Activated CD4-positive, alpha-beta memory T cell treated with anti-CD3 and anti-CD28 coated beads, Interleukin-2, amount 10 ng/mL, durations not matched to agents 7 days and 5 days (primary cell): ENCODE data around the gene DNM3. TPM values are rescaled to one million over a fixed set of nuclear protein-coding genes. Genes with fewer than 3 reads are reported as not detected.

Source experiments
- CTCF ChIA-PET: fragments of 350-600 bp; sonication (Branson Sonifier 250); formaldehyde crosslinking; loops from one replicate; lab custom pipeline; 2021; ENCODE audit warnings: antibody characterized with exemption, inconsistent platforms; lab: Charles Lee
- POLR2A ChIA-PET: fragments of 350-600 bp; sonication (Branson Sonifier 250); formaldehyde crosslinking; loops from one replicate; lab custom pipeline; 2021; ENCODE audit warnings: antibody characterized with exemption; lab: Charles Lee
- DNase-seq: peaks from one replicate; pipeline ENCODE4 v3.0.0-alpha.2; 2020
- H3K27ac Mint-ChIP-seq: one replicate; pipeline ENCODE4 v1.8.0; 2021; ENCODE audit warnings: mild to moderate bottlenecking, mixed read lengths
- H3K27me3 Mint-ChIP-seq: one replicate; pipeline ENCODE4 v1.8.0; 2021; ENCODE audit warnings: mixed read lengths
- H3K36me3 Mint-ChIP-seq: one replicate; pipeline ENCODE4 v1.8.0; 2021; ENCODE audit warnings: low read depth, mixed read lengths
- H3K4me1 Mint-ChIP-seq: one replicate; pipeline ENCODE4 v1.8.0; 2021; ENCODE audit warnings: mixed read lengths
- H3K4me3 Mint-ChIP-seq: one replicate; pipeline ENCODE4 v1.8.0; 2021; ENCODE audit warnings: mild to moderate bottlenecking, mixed read lengths
- H3K9me3 Mint-ChIP-seq: one replicate; pipeline ENCODE4 v1.8.0; 2021; ENCODE audit warnings: mixed read lengths
- total RNA-seq, 2 experiments: library from RNA; stranded (reverse); gene quantifications; one replicate each; pipeline ENCODE4 v1.2.3, GENCODE V29; 2021

The DNM3 gene
- total RNA-seq, 2 experiments from 2014 or later: 2.0 to 2.2 TPM

- ChIA-PET POLR2A (no interaction called here), CTCF (interaction anchor here (1.2 kb wide), 1 partner anchor 187 kb away, joined by 3 read pairs; no protein-coding TSS in a partner anchor)
- H3K36me3 Mint-ChIP-seq: no peaks in the 10 kb centered on the region
- no peak overlapping the region for H3K27ac Mint-ChIP-seq
- H3K27me3 Mint-ChIP-seq: no peaks in the 10 kb centered on the region
- H3K4me1 Mint-ChIP-seq: peaks cover 2% of the 10 kb centered on the region
- H3K9me3 Mint-ChIP-seq: no peaks in the 10 kb centered on the region
- H3K4me3 Mint-ChIP-seq: no peak overlapping the region
- DNase-seq: no peak
Observed at GRCh38 chr1:172212124-172212523, 370.8 kb downstream of the DNM3 start.

GRCh38 chr1:172215006-172215405 is 373.7 kb downstream of the DNM3 start:
- Mint-ChIP-seq H3K27ac (no peak overlapping the region), H3K27me3 (no peaks in the 10 kb centered on the region), H3K36me3 (no peaks in the 10 kb centered on the region), H3K4me3 (no peak overlapping the region), H3K4me1 (peaks cover 2% of the 10 kb centered on the region), H3K9me3 (no peaks in the 10 kb centered on the region)
- ChIA-PET POLR2A (no interaction called here), CTCF (no interaction called here)
- no peak for DNase-seq

- POLR2A ChIA-PET: no interaction called here
- DNase-seq: no peak
- no peak overlapping the region for H3K27ac Mint-ChIP-seq
- no peak overlapping the region for H3K4me3 Mint-ChIP-seq
- H3K4me1 Mint-ChIP-seq: no peaks in the 10 kb centered on the region
- CTCF ChIA-PET: no interaction called here
- H3K36me3 Mint-ChIP-seq: no peaks in the 10 kb centered on the region
- no peaks in the 10 kb centered on the region for H3K9me3 Mint-ChIP-seq
- no peaks in the 10 kb centered on the region for H3K27me3 Mint-ChIP-seq
Observed at GRCh38 chr1:172219966-172220365, 378.7 kb downstream of the DNM3 start.

- DNase-seq: no peak
- Mint-ChIP-seq H3K4me3 (no peak overlapping the region), H3K4me1 (no peaks in the 10 kb centered on the region), H3K27ac (no peak overlapping the region), H3K27me3 (no peaks in the 10 kb centered on the region), H3K9me3 (no peaks in the 10 kb centered on the region), H3K36me3 (no peaks in the 10 kb centered on the region)
- POLR2A ChIA-PET: no interaction called here
- CTCF ChIA-PET: no interaction called here
Observed at GRCh38 chr1:172220376-172220775, 379.1 kb downstream of the DNM3 start.

GRCh38 chr1:172221436-172221835 is 380.1 kb downstream of the DNM3 start:
- no peaks in the 10 kb centered on the region for H3K36me3 Mint-ChIP-seq
- H3K4me1 Mint-ChIP-seq: no peaks in the 10 kb centered on the region
- CTCF ChIA-PET: no interaction called here
- no peaks in the 10 kb centered on the region for H3K9me3 Mint-ChIP-seq
- H3K27me3 Mint-ChIP-seq: no peaks in the 10 kb centered on the region
- H3K4me3 Mint-ChIP-seq: no peak overlapping the region
- POLR2A ChIA-PET: no interaction called here
- DNase-seq: no peak
- H3K27ac Mint-ChIP-seq: no peak overlapping the region

- H3K27me3 Mint-ChIP-seq: no peaks in the 10 kb centered on the region
- peaks cover 2% of the 10 kb centered on the region for H3K4me1 Mint-ChIP-seq
- ChIA-PET POLR2A (interaction anchor here (0.6 kb wide), 2 partner anchors 84 to 495 kb away, joined by 3 read pairs; no protein-coding TSS in a partner anchor), CTCF (no interaction called here)
- H3K4me3 Mint-ChIP-seq: no peak overlapping the region
- H3K36me3 Mint-ChIP-seq: no peaks in the 10 kb centered on the region
- no peak for DNase-seq
- H3K9me3 Mint-ChIP-seq: peaks cover 2% of the 10 kb centered on the region
- H3K27ac Mint-ChIP-seq: no peak overlapping the region
Observed at GRCh38 chr1:172224871-172225270, 383.6 kb downstream of the DNM3 start.

- no peak for DNase-seq
- Mint-ChIP-seq H3K27ac (no peak overlapping the region), H3K4me3 (no peak overlapping the region), H3K27me3 (no peaks in the 10 kb centered on the region), H3K36me3 (peaks cover 6% of the 10 kb centered on the region), H3K4me1 (peaks cover 8% of the 10 kb centered on the region), H3K9me3 (peaks cover 14% of the 10 kb centered on the region)
- ChIA-PET POLR2A (interaction anchor here (0.5 to 1.4 kb wide), 2 partner anchors 49 to 78 kb away, joined by 3 to 4 read pairs; no protein-coding TSS in a partner anchor), CTCF (no interaction called here)
Observed at GRCh38 chr1:172229942-172230341, 388.6 kb downstream of the DNM3 start.

- Mint-ChIP-seq H3K4me3 (no peak overlapping the region), H3K9me3 (peaks cover 14% of the 10 kb centered on the region), H3K4me1 (peaks cover 8% of the 10 kb centered on the region), H3K27me3 (no peaks in the 10 kb centered on the region), H3K36me3 (peaks cover 6% of the 10 kb centered on the region), H3K27ac (no peak overlapping the region)
- ChIA-PET POLR2A (interaction anchor here (0.5 to 1.4 kb wide), 2 partner anchors 50 to 78 kb away, joined by 3 to 4 read pairs; no protein-coding TSS in a partner anchor), CTCF (no interaction called here)
- no peak for DNase-seq
Observed at GRCh38 chr1:172230526-172230925, 389.2 kb downstream of the DNM3 start.

GRCh38 chr1:172236958-172237357 is 395.7 kb downstream of the DNM3 start:
- Mint-ChIP-seq H3K36me3 (peaks cover under 1% of the 10 kb centered on the region), H3K4me3 (no peak overlapping the region), H3K9me3 (peaks cover under 1% of the 10 kb centered on the region), H3K27ac (no peak overlapping the region), H3K27me3 (peaks cover 2% of the 10 kb centered on the region), H3K4me1 (no peaks in the 10 kb centered on the region)
- DNase-seq: no peak
- ChIA-PET CTCF (interaction anchor here (0.9 kb wide), 1 partner anchor 163 kb away, joined by 4 read pairs; no protein-coding TSS in a partner anchor), POLR2A (no interaction called here)

GRCh38 chr1:172238158-172238557 is 396.9 kb downstream of the DNM3 start:
- CTCF ChIA-PET: no interaction called here

GRCh38 chr1:172238965-172239364 is 397.7 kb downstream of the DNM3 start:
- no peaks in the 10 kb centered on the region for H3K4me1 Mint-ChIP-seq
- H3K36me3 Mint-ChIP-seq: no peaks in the 10 kb centered on the region
- H3K9me3 Mint-ChIP-seq: no peaks in the 10 kb centered on the region
- peaks cover 2% of the 10 kb centered on the region for H3K27me3 Mint-ChIP-seq
- DNase-seq: no peak
- H3K27ac Mint-ChIP-seq: no peak overlapping the region
- CTCF ChIA-PET: no interaction called here
- POLR2A ChIA-PET: no interaction called here
- H3K4me3 Mint-ChIP-seq: no peak overlapping the region

More at GRCh38 chr1:172238158-172238557, 396.9 kb downstream of the DNM3 start:
- DNase-seq: no peak
- H3K4me1 Mint-ChIP-seq: no peaks in the 10 kb centered on the region
- H3K4me3 Mint-ChIP-seq: no peak overlapping the region
- no peaks in the 10 kb centered on the region for H3K9me3 Mint-ChIP-seq
- H3K27ac Mint-ChIP-seq: no peak overlapping the region
- POLR2A ChIA-PET: no interaction called here
- H3K36me3 Mint-ChIP-seq: no peaks in the 10 kb centered on the region
- H3K27me3 Mint-ChIP-seq: peaks cover 2% of the 10 kb centered on the region

GRCh38 chr1:172239901-172240300 is 398.6 kb downstream of the DNM3 start:
- Mint-ChIP-seq H3K9me3 (no peaks in the 10 kb centered on the region), H3K27ac (no peak overlapping the region), H3K4me1 (no peaks in the 10 kb centered on the region), H3K36me3 (no peaks in the 10 kb centered on the region), H3K4me3 (no peak overlapping the region), H3K27me3 (peaks cover 2% of the 10 kb centered on the region)
- DNase-seq: no peak
- ChIA-PET CTCF (no interaction called here), POLR2A (no interaction called here)

GRCh38 chr1:172241540-172241939 is 400.2 kb downstream of the DNM3 start:
- POLR2A ChIA-PET: no interaction called here
- Mint-ChIP-seq H3K27ac (no peak overlapping the region), H3K9me3 (peaks cover 2% of the 10 kb centered on the region), H3K4me1 (no peaks in the 10 kb centered on the region), H3K27me3 (peaks cover 2% of the 10 kb centered on the region), H3K4me3 (no peak overlapping the region), H3K36me3 (no peaks in the 10 kb centered on the region)
- no peak for DNase-seq
- CTCF ChIA-PET: no interaction called here

- DNase-seq: no peak
- Mint-ChIP-seq H3K4me1 (no peaks in the 10 kb centered on the region), H3K27ac (no peak overlapping the region), H3K27me3 (no peaks in the 10 kb centered on the region), H3K36me3 (no peaks in the 10 kb centered on the region), H3K4me3 (no peak overlapping the region), H3K9me3 (peaks cover 8% of the 10 kb centered on the region)
- CTCF ChIA-PET: no interaction called here
- POLR2A ChIA-PET: no interaction called here
Observed at GRCh38 chr1:172244865-172245264, 403.6 kb downstream of the DNM3 start.
